K562 treated with DMSO at 1 percent for 4 hours (cell line): Measurements from ENCODE around the gene DPPA4. TPM values are rescaled to one million over a fixed set of nuclear protein-coding genes. Genes with fewer than 3 reads are reported as not detected.

Source experiments
- total RNA-seq: library from RNA; unstranded; fragments of 300-600 nt; gene quantifications from 2 replicates; pipeline ENCODE4 v1.2.3, GENCODE V29; 2022; ENCODE audit not compliant: insufficient read depth

Gene DPPA4
- total RNA-seq: not detected in 2 replicates

GRCh38 chr3:109337393-109337792 lies at the start of gene DPPA4:
Gene DPPA4, minus strand, starts transcription at chr3:109337546. Its CDS starts 29 bp downstream, at chr3:109337517.

GRCh38 chr3:109316162-109316730 lies 21.1 kb downstream of the DPPA4 start, which contains the start of gene DPPA2:
Gene DPPA2, minus strand, starts transcription at chr3:109316517. Its CDS starts 1,975 bp downstream, at chr3:109314542.

Other genes starting within 250 kb of the DPPA4 start
- 0.59 and 1.2 TPM in 2 replicates for gene MORC1, start 219.4 kb downstream of the DPPA4 start, total RNA-seq
- gene C3orf85, start 200.8 kb downstream of the DPPA4 start, total RNA-seq: not detected in 2 replicates
- gene DPPA2, start 21.0 kb downstream of the DPPA4 start, total RNA-seq: not detected in 2 replicates